Smooth muscle cell (in vitro differentiated cells): ENCODE measurements around the gene STMN1. TPM values are rescaled to one million over a fixed set of nuclear protein-coding genes. Genes with fewer than 3 reads are reported as not detected.
"Not testable (repeated sequence)": the region's sequence is repeated elsewhere in the genome, so short reads cannot be mapped to it uniquely, and the experiment has no call there.

Source experiments
- DNase-seq: peaks from one replicate; lab custom pipeline; 2025; ENCODE audit not compliant: unreplicated experiment; lab: John Stamatoyannopoulos, UW
- H2AFZ ChIP-seq: fragments of 200-600 bp; sonication (generic); 2 replicates; pipeline ENCODE4 v1.6.0; 2016; ENCODE audit warnings: antibody characterized with exemption, low read depth, mild to moderate bottlenecking
- H3F3A ChIP-seq: fragments of 200-600 bp; sonication (generic); 2 replicates; pipeline ENCODE4 v1.6.0; 2017; ENCODE audit warnings: antibody characterized with exemption, low read depth
- H3K27ac ChIP-seq: fragments of 200-600 bp; sonication (generic); 2 replicates; pipeline ENCODE4 v1.5.1; 2016; ENCODE audit warnings: low read depth, mild to moderate bottlenecking
- H3K27me3 ChIP-seq: fragments of 200-600 bp; sonication (generic); 2 replicates; pipeline ENCODE4 v1.6.1; 2016; ENCODE audit warnings: low read depth, mild to moderate bottlenecking
- H3K36me3 ChIP-seq: fragments of 200-600 bp; sonication (generic); 2 replicates; pipeline ENCODE4 v1.5.1; 2016; ENCODE audit warnings: low read depth
- H3K4me1 ChIP-seq: fragments of 200-600 bp; sonication (generic); 2 replicates; pipeline ENCODE4 v1.5.1; 2016; ENCODE audit warnings: low read depth
- H3K4me2 ChIP-seq: fragments of 200-600 bp; sonication (generic); 2 replicates; pipeline ENCODE4 v1.6.0; 2016; ENCODE audit warnings: mild to moderate bottlenecking
- H3K4me3 ChIP-seq: fragments of 200-600 bp; sonication (generic); 2 replicates; pipeline ENCODE4 v1.5.1; 2016; ENCODE audit warnings: mild to moderate bottlenecking
- H3K79me2 ChIP-seq: fragments of 200-600 bp; sonication (generic); 2 replicates; pipeline ENCODE4 v1.6.0; 2016; ENCODE audit warnings: low read depth, mild to moderate bottlenecking
- H3K9ac ChIP-seq: fragments of 200-600 bp; sonication (generic); 2 replicates; pipeline ENCODE4 v1.6.0; 2016; ENCODE audit warnings: low read depth
- H3K9me3 ChIP-seq: fragments of 200-600 bp; sonication (generic); replicated peaks from 2 replicates; pipeline ENCODE4 v1.5.1; 2016; ENCODE audit warnings: low read depth
- H4K20me1 ChIP-seq: fragments of 200-600 bp; sonication (generic); 2 replicates; pipeline ENCODE4 v1.6.0; 2016; ENCODE audit warnings: low read depth
- WGBS: methylation state at CpG from one replicate; pipeline ENCODE4 v1.1.7; 2016; ENCODE audit warnings: low lambda C conversion rate; 5-methylcytosine and 5-hydroxymethylcytosine counted together
- polyA plus RNA-seq: library from polyadenylated mRNA; unstranded; fragments of >200 nt; fragmentation: Nextera tagmentation; extraction: Ambion mirVana; gene quantifications from 2 replicates; pipeline ENCODE4 v1.2.1, GENCODE V29; 2016
- total RNA-seq: library from RNA; depleted of rRNA; stranded (reverse); fragments of >200 nt; gene quantifications from 2 replicates; pipeline ENCODE4 v1.2.3, GENCODE V29; 2014
- TF ChIP-seq, protein P1 (sequence below): fragments of 200-600 bp; sonication (generic); IDR thresholded peaks from 2 replicates; pipeline ENCODE4 v1.5.1; 2017; ENCODE audit warnings: borderline replicate concordance, mild to moderate bottlenecking, antibody characterized with exemption; ENCODE audit not compliant: insufficient read depth, poor library complexity, severe bottlenecking

Gene STMN1
- total and polyA plus RNA-seq, 2 experiments from 2014 or later = 115 to 331 TPM

DNA sequence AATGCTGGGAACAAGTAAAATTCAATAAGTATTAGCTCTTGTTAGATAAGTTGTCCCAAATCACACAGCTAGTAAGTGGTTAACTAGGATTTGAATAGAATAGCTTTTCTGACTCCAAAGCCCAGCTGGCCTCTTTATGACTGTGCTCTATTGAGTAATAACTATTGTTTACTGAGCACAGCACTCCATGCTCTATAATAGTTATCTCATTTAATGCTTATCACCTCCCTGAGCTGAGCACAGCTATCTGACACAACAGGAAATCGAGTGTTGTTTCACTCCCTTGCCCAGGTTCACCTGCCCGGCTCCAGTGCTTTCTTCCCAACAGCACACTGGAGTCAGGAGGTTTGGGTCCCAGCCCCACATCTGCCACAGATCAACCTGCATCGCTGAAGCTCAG lies 38.8 kb upstream of the STMN1 start:
- no peaks in the 10 kb centered on the region for H4K20me1 ChIP-seq
- H3K79me2 ChIP-seq = no peaks in the 10 kb centered on the region
- TF ChIP-seq, protein P1, sequence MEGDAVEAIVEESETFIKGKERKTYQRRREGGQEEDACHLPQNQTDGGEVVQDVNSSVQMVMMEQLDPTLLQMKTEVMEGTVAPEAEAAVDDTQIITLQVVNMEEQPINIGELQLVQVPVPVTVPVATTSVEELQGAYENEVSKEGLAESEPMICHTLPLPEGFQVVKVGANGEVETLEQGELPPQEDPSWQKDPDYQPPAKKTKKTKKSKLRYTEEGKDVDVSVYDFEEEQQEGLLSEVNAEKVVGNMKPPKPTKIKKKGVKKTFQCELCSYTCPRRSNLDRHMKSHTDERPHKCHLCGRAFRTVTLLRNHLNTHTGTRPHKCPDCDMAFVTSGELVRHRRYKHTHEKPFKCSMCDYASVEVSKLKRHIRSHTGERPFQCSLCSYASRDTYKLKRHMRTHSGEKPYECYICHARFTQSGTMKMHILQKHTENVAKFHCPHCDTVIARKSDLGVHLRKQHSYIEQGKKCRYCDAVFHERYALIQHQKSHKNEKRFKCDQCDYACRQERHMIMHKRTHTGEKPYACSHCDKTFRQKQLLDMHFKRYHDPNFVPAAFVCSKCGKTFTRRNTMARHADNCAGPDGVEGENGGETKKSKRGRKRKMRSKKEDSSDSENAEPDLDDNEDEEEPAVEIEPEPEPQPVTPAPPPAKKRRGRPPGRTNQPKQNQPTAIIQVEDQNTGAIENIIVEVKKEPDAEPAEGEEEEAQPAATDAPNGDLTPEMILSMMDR = no peak
- H3K27ac ChIP-seq = no peak overlapping the region
- H3K27me3 ChIP-seq = no peaks in the 10 kb centered on the region
- H3K9me3 ChIP-seq = no peaks in the 10 kb centered on the region
- 93% methylated on average over 3 of the region's 3 CpGs for WGBS
- no peak overlapping the region for H3K4me3 ChIP-seq
- H3K9ac ChIP-seq = no peak overlapping the region
- H3K4me2 ChIP-seq = no peak overlapping the region
- no peak for DNase-seq
- no peak overlapping the region for H2AFZ ChIP-seq
- H3K36me3 ChIP-seq = no peaks in the 10 kb centered on the region
- H3F3A ChIP-seq = no peaks in the 10 kb centered on the region
- H3K4me1 ChIP-seq = no peaks in the 10 kb centered on the region

DNA sequence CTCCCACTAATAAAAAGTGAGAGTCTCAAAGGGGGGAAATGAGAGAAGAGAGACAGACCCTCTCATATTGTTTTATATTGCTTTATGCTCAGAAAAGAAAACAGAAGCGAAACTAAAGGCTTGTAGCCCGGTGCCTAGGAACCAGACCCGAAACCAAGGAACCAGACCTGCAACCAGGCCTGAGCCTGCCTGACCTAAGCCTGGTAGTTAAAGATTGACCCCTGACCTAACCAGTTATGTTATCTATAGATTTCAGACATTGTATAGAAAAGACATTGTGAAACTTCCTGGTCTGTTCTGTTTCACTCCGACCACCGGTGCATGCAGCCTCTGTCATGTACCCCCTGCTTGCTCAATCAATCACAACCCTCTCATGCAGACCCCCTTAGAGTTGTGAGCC lies 37.3 kb upstream of the STMN1 start:
- H3K4me2 ChIP-seq, H3K9ac ChIP-seq, H3K79me2 ChIP-seq, H3K9me3 ChIP-seq, DNase-seq, H3K27ac ChIP-seq, H3K27me3 ChIP-seq, H2AFZ ChIP-seq, H3K4me1 ChIP-seq, H3K4me3 ChIP-seq, H3F3A ChIP-seq, H3K36me3 ChIP-seq, H4K20me1 ChIP-seq: not testable (repeated sequence)
- WGBS = 87% methylated on average over 5 of the region's 5 CpGs

GRCh38 chr1:25936947-25937346 lies 30.7 kb upstream of the STMN1 start:
- TF ChIP-seq, protein P1 = no peak
- Histone ChIP-seq H3K27ac (no peak overlapping the region), H3K79me2 (no peaks in the 10 kb centered on the region), H3K4me3 (no peak overlapping the region), H3K36me3 (no peaks in the 10 kb centered on the region), H3F3A (no peaks in the 10 kb centered on the region), H3K4me1 (no peaks in the 10 kb centered on the region), H3K4me2 (no peak overlapping the region), H4K20me1 (no peaks in the 10 kb centered on the region), H3K9ac (no peak overlapping the region), H2AFZ (no peak overlapping the region), H3K9me3 (no peaks in the 10 kb centered on the region), H3K27me3 (no peaks in the 10 kb centered on the region)
- DNase-seq = no peak
- WGBS = 94% methylated on average over 4 of the region's 4 CpGs

DNA sequence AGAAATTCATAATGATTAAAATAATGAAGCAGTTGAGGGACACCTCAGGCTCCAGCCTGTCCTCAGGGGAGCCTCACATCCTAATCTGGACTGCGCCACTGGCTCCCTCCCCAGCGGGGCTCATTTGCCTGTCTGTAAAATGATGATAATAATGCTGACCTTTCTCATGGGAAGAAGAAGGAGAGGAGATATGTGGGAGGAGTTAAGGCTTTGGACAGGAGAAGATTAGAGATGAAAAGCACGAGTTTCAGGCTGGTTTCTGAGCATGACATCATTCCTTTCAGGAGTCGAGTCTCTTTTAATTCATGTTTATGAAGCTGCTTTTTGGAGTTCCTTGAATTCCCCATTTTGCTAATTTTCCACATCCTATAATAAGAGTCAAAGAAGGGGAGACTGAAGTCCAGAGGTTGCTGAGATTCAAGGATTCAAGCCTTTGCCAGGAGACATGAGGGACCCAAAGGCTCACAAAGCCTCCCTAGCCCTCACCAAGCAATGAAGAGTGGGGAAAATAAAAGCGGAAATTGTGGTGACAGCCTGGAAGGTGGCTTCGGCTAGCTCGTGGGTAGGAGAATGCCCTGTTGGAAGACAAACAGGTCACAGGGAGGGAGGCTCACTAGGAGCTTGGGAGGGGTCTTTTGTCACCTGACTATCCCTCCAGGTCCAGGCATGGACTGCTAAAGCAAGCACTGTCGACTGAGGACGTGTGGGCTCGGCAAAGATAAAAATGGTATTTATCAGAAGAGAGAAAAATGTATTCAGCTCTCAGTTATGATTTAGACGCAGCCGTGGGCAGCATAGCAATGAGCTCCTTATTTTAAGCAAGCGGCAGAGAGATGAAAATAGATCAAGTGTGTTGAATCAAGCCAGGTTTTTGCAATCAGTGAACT lies 27.5 kb upstream of the STMN1 start:
- H3K9me3 ChIP-seq = no peaks in the 10 kb centered on the region
- H3K4me1 ChIP-seq = no peaks in the 10 kb centered on the region
- no peak for DNase-seq
- TF ChIP-seq, protein P1 = no peak
- no peak overlapping the region for H3K4me3 ChIP-seq
- no peaks in the 10 kb centered on the region for H3K79me2 ChIP-seq
- peak overlapping the region; percentile 47 for H3K4me2 ChIP-seq
- no peaks in the 10 kb centered on the region for H3F3A ChIP-seq
- no peaks in the 10 kb centered on the region for H3K36me3 ChIP-seq
- 66% methylated on average over 13 of the region's 13 CpGs for WGBS
- no peak overlapping the region for H3K27ac ChIP-seq
- H3K27me3 ChIP-seq = no peaks in the 10 kb centered on the region
- H4K20me1 ChIP-seq = no peaks in the 10 kb centered on the region
- no peak overlapping the region for H3K9ac ChIP-seq
- peak overlapping the region; percentile 63 for H2AFZ ChIP-seq

DNA sequence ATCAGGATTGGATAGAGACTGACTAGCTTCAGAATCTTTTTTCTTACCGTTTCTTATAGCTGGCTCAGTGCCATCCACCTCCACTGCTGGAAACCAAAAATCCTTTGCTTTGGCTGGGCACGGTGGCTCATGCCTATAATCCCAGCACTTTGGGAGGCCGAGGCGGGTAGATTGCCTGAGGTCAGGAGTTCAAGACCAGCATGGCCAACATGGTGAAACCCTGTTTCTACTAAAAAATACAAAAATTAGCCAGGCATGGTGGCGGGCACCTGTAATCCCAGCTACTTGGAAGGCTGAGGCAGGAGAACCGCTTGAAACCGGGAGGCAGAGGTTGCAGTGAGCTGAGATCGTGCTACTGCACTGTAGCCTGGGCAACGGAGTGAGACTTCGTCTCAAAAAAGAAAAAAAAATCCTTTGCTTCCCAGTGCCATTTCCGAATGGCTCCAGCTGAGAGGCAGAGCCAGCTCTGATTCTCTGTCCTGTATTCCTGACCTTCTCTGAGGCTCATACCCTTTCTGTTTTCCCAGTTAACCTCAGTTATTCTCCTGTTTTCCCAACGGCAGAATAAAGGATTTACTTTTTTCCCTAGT lies 26.7 kb upstream of the STMN1 start:
- 90% methylated on average over 12 of the region's 12 CpGs for WGBS
- not testable (repeated sequence) for H3K36me3 ChIP-seq, H4K20me1 ChIP-seq, H3K4me1 ChIP-seq, H3K27me3 ChIP-seq, H3K4me3 ChIP-seq, H3K79me2 ChIP-seq, DNase-seq, H3F3A ChIP-seq, H3K9me3 ChIP-seq, H3K27ac ChIP-seq, H3K9ac ChIP-seq
- Histone ChIP-seq H3K4me2 (peak overlapping the region; percentile 47), H2AFZ (peak overlapping the region; percentile 63)
